ENCODE results near the gene TARDBP. TPM values are rescaled to one million over a fixed set of nuclear protein-coding genes. Genes with fewer than 3 reads are reported as not detected.
"Not testable (repeated sequence)": the region's sequence is repeated elsewhere in the genome, so short reads cannot be mapped to it uniquely, and the experiment has no call there.

Gene TARDBP
- total RNA-seq, 1 experiment from 2014 or later: 70.3 TPM

DNA sequence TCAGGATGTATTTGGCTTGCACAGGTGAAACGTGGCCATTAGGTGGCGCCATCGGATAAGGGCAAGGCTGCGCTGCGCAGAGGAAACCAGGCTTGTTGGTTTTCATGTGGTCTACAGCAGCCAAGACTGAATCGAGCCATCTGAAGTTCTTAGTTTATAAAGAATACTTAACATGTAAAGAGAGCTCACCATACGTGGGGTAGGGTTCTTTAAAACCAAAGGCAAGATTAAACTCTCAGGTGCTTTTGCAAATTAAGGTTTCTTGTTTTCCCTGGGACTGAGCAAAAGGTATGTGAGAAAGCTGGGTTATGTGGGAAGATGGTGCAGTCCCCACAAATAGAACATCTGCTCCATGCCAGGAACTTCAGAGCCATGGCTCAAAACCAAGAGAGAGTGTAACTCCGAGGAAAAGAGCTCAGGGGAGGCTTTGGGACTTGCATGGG lies 25.3 kb downstream of the TARDBP start:
- in situ Hi-C loops (cut with HindIII; ENCODE audit: low sequenced_read_pairs): no loop called here
- peak; percentile 92 for DNase-seq (ENCODE audit: low spot score)

DNA sequence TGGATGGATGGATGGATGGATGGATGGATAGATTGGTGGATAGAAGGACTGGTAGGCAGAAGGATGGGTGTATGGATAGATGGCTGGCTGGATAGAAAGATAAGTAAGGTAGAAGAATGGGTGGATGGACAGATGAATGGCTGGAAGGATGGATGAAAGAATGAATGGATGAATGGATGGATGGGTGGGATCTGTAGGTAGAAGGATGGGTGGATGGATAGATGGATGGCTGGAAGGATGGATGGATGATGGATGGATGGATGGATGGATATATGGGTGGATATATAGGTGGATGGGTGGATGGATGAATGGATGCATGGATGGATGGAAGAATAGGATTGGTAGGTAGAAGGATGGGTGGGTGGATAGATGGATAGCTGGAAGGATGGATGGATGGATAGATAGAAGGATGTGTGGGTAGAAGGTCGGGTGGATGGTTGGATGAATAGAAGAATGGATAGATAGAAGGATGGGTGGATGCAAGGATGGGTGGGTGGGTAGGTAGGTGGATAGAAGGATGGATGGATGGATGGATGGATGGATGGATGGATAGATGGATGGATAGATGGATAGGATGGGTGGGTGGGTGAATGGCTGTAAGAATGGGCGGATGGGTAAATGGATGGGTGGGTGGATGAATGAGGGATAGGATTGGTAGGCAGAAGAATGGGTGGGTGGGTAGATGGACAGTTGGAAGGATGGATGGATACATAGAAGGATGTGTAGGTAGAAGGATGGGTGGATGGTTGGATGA lies 27.1 kb downstream of the TARDBP start:
- in situ Hi-C loops (cut with HindIII; ENCODE audit: low sequenced_read_pairs): no loop called here
- DNase-seq (ENCODE audit: low spot score): no peak

DNA sequence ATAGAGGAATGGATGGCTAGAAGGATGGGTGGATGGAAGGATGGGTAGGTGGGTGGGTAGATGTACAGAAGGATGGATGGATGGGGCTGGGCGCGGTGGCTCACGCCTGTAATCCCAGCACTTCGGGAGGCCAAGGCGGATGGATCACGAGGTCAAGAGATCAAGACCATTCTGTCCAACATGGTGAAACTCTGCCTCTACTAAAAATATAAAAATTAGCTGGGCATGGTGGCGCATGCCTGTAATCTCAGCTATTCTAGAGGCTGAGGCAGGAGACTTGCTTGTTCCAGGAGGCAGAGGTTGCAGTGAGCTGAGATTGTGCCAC lies 27.6 kb downstream of the TARDBP start:
- in situ Hi-C loops (cut with HindIII; ENCODE audit: low sequenced_read_pairs); DNase-seq (ENCODE audit: low spot score): not testable (repeated sequence)

DNA sequence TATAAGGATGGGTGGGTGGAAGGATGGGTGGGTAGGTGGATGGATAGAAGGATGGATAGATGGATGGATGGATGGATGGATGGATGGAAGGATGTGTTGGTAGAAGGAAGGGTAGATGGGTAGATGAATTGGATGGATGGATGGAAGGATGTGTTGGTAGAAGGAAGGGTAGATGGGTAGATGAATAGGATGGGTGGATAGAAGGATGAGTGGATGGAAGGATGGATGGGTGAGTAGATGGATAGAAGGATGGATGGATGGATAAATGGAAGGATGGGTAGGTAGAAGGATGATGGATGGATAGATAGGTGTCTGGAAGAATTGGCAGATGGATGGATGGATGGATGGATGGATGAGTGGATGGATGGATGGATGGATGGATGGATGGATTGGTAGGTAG lies 28.6 kb downstream of the TARDBP start:
- no peak for DNase-seq (ENCODE audit: low spot score)
- in situ Hi-C loops (cut with HindIII; ENCODE audit: low sequenced_read_pairs): no loop called here

DNA sequence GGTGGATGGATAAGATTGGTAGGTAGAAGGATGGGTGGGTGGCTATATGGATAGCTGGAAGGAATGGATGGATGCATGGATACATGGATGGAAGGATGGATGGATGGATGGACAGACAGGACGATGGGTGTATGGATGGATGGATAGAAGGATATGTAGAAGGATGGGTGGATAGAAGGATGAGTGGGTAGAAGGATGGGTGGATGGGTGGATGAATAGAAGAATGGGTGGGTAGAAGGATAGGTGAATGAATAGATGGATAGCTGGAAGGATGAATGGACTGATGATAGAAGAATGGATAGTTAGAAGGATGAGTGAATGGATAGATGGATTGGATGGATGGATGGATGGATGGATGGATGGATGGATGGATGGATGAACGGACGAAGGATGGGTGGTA lies 29.6 kb downstream of the TARDBP start:
- in situ Hi-C loops (cut with HindIII; ENCODE audit: low sequenced_read_pairs): no loop called here
- DNase-seq (ENCODE audit: low spot score): no peak

DNA sequence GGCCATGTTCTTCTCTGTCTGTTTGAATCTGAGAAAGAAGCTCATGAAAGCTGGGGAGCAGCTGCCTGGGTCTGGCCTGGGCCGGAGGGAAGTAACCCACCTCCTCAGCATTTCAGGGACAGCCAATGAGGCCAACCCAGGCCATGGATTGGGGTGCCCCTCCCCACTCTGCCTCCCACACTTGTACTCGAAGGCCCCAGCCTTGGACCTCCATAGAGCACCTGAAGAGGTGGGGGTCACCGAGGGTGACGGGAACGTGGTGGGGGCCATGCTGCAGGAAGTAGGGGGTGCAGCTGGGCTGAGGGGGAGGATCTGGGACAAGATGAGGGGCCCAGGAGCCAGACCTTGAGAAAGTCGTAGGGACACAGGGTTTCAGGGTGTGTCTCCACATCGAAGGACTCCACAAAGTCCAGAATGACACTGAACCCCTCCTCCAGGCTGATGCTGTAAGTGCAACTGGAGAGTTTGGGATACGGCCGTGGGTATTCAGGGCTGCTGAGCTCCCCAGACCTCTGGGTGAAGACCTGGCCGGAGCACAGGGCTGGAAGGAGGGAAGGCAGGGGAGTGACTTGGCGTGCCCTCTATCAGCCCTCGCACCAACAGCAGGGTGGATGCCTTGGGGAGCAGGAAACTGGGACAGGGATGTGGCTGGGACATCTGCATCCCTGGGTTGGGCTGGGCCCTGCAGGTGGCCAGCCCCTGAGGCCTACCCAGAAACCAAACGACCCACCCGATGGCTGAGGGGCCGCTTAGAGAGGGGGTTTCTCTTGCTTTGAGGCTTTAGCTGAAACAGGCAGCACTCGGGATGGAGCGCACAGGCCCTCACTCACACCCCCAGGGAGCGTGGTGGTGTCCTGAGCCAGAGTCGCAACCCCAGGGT lies 30.8 kb downstream of the TARDBP start:
- DNase-seq (ENCODE audit: low spot score): no peak
- in situ Hi-C loops (cut with HindIII; ENCODE audit: low sequenced_read_pairs): no loop called here

DNA sequence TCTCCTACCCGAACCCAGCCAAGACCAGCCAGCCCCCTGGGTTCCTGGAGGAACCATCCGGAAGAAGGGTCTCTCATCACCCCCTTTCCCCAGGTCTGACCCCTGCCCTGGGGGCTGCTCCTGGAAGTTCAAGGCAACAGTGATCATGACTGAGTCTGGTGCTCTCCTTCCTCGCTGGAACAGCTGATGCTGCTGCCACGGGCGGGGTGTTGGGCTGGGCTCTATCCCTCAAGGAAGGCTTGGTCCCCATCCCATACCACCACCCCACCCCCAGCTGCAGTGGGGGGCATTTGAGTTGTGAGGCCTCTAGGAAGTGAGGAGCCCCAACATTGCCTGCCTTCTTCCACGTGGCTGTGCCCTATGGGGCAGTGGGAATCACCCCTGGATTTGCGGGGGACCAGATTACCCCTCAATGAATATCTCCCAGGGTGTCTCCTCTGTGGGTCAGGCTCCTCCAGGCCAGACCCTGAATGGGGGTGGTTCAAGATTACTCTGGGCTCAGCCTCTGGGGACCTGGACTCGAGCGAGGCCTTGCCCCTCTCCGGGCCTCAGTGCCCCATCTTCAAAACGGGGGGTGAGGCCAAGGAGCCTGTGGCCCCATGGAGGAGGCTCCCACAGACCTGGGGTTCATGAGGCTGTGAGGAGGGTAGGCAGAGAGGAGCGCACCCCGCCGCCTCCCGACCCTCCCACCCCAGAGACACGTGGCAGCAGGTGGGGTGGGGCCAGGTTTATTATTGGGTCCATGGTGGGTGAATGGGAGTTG lies 31.8 kb downstream of the TARDBP start:
- in situ Hi-C loops (cut with HindIII; ENCODE audit: low sequenced_read_pairs): no loop called here
- DNase-seq (ENCODE audit: low spot score): no peak

DNA sequence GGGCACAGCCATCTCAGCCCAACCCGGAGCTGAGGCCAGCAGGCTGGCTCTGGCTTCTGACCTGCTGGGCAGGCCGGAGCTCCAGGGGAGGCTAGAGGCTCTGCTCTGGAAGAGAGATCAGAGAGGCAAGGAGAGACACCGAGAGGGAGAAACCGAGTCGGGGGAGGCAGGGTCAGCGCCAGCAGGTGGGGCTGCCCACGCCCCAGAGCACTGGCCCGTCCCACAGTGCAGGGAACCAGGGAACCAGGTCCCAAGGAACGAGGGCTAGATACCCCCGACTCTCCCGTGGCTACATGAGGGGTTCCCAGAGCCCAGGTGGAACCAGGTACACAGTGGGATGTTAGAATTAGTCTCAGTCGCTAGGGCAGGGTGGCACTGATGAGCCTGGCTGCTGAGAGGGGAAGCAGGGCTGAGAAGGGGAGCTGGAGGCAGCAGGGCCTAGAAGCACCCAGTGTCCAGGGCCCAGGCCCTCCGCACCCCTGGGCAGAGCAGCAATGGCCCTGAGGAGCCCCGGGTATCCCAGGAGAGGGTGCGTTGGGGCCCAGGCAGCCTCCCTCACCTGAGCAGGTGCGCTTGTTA lies 32.5 kb downstream of the TARDBP start:
- DNase-seq (ENCODE audit: low spot score): no peak
- in situ Hi-C loops (cut with HindIII; ENCODE audit: low sequenced_read_pairs): no loop called here

DNA sequence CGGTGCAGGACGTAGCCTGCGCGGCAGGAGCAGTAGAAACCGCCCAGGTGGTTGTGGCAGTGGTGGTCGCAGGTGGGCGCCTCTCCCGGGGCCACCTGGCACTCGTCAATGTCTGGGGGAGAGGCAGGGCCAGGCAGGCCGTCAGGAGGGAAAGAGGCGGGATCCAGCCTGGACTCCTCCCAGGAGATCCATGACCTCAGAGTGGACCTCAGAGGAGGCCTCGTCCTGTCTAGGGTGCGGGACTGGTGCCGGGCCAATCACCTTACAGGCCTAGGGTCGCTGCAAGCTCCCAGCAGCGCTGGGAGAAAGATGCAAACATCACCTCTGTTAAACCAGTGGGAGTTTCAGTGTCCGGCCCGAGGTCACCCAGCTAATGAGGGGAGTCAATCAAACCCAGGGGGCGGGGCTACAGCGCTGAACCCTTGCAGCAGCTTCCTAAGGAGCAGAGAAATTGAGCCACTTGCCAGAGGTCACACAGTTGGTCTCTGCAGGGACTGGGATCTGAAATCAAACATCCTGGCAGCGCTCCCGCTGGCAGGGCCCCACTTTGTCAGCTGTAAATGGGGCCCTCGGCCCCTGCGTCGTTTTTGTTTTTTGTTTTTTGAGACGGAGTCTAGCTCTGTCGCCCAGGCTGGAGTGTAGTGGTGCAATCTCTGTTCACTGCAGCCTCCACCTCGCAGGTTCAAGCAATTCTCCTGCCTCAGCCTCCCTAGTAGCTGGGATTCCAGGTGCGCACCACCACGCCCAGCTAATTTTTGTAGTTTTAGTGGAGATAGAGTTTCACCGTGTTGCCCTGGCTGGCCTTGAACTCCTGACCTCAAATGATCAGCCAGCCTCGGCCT lies 33.2 kb downstream of the TARDBP start:
- DNase-seq (ENCODE audit: low spot score): no peak

DNA sequence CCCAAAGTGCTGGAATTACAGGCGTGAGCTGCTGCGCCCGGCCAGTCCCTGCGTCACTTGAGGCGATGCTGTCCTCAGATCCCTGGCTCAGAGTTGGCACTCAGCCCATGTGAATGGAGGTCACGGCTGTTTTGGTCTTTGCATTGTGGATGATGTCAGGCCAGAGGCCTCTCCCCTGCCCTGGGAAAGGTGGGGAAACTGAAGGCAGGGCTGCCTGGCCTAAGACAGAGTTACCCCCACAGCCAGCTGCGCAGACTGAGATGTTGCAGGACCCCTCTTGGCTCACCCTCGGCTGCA lies 33.8 kb downstream of the TARDBP start:
- in situ Hi-C loops (cut with HindIII; ENCODE audit: low sequenced_read_pairs): no loop called here
- DNase-seq (ENCODE audit: low spot score): no peak

More for the DNA sequence above, 33.2 kb downstream of the TARDBP start:
- in situ Hi-C loops (cut with HindIII; ENCODE audit: low sequenced_read_pairs): no loop called here

DNA sequence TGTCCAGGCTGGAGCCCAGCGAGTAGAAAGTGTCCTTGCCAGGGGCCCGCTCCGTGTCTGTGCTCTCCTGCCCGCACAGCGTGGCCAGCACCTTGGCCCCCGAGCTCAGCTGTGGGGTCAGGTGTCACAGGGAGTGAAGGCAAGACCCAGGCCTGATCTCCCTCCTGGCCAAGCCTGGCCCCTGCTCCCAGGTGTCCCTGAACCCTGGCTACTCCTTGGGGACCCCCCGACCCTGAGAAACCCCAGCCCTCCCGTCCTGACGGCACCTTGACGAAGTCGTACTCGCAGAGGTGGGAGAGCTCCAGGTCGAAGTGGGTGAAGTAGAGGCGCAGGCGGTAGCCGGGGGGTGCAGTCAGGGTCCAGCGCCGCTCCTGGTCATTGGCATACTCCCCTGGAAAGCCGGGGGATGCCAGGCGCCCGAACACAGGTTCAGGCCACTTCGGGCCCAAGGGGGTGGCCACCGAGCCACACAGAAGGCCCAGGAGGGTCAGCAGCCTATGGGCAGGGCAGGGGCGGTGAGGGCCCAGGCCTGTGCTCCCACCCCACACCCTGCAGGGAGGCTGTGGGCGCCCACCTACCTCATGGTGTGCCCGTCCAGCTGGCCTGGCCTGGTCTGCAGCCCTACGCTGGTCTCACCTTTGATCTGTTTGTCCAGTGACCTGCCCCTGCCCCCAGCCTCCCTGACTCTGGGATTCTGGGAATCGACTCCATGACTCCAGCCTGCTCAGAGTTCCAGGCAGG lies 34.3 kb downstream of the TARDBP start, which contains the start of gene MASP2:
MASP2 (minus strand) TSS at position 615 of the 741 bp plus-strand sequence; CDS start at position 583, 32 bp downstream.
- no peak for DNase-seq (ENCODE audit: low spot score)
- in situ Hi-C loops (cut with HindIII; ENCODE audit: low sequenced_read_pairs): no loop called here

DNA sequence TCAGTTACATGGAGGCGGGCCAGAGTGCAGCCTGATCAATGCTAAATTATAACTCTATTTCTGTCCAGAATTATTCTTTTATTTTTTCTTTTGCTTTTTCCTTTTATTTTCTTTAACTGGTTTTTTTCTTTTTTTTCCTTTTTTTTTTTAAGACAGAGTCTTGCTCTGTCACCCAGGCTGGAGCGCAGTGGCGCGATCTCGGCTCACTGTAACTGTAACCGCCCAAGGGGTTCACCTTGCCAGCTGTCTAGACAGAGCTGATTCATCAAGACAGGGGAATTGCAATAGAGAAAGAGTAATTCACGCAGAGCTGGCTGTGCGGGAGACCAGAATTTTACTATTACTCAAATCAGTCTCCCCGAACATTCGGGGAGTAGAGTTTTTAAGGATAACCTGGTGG lies 38.7 kb downstream of the TARDBP start:
- in situ Hi-C loops (cut with HindIII; ENCODE audit: low sequenced_read_pairs): not testable (repeated sequence)

DNA sequence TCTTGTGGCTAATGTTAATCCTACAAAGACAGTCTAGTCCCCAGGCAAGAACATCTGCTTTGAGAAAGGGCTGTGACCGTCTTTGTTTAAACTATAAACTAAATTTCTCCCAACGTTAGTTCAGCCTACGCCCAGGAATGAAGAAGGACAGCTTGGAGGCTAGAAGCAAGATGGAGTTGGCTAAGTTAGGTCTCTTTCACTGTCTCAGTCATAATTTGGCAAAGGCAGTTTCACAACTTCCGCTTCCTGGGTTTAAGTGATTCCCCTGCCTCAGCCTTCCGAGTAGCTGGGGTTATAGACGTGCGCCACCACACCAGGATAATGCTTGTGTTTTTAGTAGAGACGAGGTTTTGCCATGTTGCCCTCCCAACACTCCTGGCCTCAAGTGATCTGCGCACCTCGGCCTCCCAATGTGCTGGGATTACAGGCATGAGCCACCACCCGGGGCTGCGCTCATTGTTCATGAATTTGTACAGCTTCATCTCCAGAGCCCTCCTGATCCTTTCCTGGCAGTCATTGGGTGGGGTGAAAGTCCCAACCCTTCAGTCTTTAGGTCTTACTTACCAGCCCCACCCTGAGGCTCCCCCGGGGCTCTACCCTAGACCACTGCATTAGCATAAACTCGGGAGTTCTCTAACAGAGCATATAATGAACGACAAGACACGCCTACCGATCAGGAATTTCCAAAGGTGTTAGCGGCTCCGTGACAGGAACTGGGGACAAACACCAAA lies 39.5 kb downstream of the TARDBP start:
- no peak for DNase-seq (ENCODE audit: low spot score)
- in situ Hi-C loops (cut with HindIII; ENCODE audit: low sequenced_read_pairs): no loop called here

More for the DNA sequence above, 38.7 kb downstream of the TARDBP start:
- DNase-seq (ENCODE audit: low spot score): not testable (repeated sequence)

DNA sequence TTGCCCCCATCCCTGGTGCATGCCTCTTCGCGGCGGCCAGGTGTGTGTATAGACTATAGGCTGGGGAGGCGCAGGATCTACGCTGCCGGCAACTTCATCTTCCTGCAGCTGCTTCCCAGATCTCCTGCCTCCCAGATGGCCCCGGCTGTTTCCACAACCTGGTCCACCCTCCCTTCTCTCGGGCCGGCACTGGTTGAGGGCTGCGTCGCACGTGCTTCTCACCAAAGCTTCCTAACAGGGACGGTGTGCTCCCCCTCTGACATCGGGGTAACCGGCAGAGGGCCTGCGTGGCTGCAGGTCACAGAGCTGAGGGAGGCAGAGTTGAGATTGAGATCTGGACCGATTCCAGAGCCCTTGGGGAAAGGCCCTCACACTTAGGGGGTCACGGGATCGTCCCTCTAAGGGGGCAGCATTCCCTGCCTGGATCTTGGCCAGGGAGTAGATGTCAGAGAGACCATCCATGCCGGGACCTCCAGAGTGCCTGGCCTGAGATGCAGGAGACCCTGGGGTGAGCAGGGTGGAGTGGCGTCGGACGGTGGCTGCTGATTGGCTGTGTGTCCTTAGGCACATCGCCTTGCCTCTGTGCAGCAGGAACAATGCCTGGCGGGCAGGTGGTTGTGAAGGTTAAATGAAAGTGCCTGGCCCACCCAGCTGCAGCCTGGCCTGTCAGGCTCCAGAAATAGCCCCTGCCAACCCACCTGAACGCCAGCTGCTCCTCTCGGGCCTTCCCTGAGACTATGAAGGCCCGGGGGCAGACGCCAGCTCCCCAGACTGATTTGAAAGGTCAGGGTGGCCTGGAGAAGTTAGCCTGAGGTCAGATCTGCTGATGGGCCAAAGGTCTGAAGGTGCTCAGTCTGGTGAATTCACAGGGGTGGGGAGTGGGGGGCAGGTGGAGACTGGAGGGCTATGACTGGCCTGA lies 40.6 kb downstream of the TARDBP start:
- in situ Hi-C loops (cut with HindIII; ENCODE audit: low sequenced_read_pairs): no loop called here
- DNase-seq (ENCODE audit: low spot score): no peak

DNA sequence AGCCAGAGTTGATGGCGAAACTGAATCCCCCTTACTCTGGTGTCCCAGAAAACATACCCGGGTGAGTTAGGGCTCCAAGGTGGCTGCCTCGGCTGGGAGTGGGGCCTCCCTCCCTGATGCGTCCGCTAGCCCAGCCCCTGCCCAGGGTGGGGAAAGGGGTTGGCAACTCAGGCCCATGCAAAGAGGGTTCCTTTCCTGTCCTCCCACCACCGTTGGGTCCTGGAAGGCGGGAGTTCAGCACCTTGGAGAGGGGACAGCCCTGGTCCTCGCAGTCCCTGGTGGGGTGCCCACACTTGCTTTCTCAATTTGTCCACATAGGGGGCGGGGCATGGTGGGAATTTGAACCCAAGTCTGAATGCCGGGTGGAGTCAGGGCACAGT lies 41.3 kb downstream of the TARDBP start:
- in situ Hi-C loops (cut with HindIII; ENCODE audit: low sequenced_read_pairs): no loop called here
- no peak for DNase-seq (ENCODE audit: low spot score)

DNA sequence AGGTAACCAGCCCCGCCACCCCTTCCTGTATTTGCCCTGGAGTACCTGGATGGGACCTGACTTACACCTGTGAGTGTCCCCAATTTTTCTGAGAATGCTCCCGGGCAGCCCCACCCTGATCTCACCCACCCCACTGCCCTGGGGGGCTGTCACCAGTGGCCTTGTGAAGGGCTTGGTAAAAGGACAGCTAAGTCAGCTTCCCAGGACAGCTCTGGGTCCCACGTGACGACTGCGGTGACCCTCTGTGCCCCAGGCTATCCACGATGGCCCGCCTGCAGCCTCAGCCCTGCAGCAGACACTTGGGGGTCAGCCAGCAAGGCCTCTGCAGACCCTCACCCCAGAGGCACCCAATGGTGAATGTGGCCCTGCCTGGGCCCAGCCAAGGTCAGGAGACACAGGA lies 41.7 kb downstream of the TARDBP start:
- in situ Hi-C loops (cut with HindIII; ENCODE audit: low sequenced_read_pairs): no loop called here
- no peak for DNase-seq (ENCODE audit: low spot score)

Measured in G401 (cell line).